ENCODE data around the gene TDRKH.

The TDRKH gene

GRCh38 chr1:151809985-151810556 is 19.8 kb upstream of the TDRKH start:
- DNase-seq (ENCODE audit: low read depth), result no peak
- no peak for TF ChIP-seq CTCF (IDR thresholded peaks at IDR 0.05; ENCODE audit: control insufficient read depth, insufficient read depth, low read depth, low read length, missing control alignments)
- H3K4me3 ChIP-seq (ENCODE audit: control insufficient read depth, low read depth, low read length), result no peak overlapping the region

DNA sequence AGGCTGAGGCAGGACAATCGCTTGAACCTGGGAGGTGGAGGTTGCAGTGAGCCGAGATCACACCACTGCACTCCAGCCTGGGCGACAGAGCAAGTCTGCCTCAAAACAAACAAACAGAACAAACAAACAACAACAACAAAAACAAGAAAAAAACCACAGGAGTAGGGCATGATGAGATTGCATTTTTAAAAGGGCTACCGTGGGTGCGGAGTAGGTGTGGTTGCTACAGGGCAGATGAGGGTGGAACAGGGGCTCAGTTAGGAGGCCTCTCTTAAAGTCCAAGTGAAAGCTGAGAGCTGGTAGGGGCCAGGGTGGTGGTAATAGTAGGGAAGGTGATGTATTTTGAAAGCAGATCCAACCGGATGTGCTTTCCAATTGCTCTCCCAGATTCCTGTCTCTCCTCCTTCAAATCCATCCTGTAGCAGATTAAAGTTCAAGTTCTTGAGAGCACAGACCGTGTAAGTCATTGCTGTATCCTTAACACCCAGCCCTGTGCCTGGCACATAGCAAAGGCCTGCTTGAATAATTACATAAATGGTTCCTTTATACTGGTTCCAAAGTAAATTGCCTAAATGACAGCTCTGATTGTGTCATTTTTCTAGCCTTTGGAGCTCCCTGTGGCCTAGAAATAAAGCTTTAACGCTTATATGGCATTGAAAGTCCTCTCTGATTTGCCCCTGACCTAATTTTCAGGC is 19.1 kb upstream of the TDRKH start:
- no peak for DNase-seq (ENCODE audit: low read depth)
- TF ChIP-seq CTCF (IDR thresholded peaks at IDR 0.05; ENCODE audit: control insufficient read depth, insufficient read depth, low read depth, low read length, missing control alignments), result no peak
- no peak overlapping the region for H3K4me3 ChIP-seq (ENCODE audit: control insufficient read depth, low read depth, low read length)

DNA sequence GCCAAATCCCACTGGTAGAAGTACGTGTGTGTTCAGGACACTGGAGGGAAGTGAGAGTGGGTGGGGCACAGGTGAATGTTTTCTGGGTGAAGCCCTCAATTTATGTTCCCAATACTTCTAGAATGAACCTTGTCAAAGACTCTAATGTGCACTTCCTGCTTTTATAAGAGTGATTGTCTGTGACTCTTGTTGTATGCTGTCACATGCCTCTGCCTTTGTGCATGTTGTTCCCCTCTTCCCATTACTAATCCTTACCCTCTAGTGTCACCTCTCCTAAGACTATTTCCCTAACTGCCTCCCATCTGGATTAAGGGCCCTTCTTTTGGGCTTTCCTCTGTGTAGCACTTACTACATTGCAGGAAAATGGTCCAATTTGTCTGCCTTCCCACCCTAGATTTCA is 17.5 kb upstream of the TDRKH start:
- H3K4me3 ChIP-seq (ENCODE audit: control insufficient read depth, low read depth, low read length), result no peak overlapping the region
- no peak for DNase-seq (ENCODE audit: low read depth)
- TF ChIP-seq CTCF (IDR thresholded peaks at IDR 0.05; ENCODE audit: control insufficient read depth, insufficient read depth, low read depth, low read length, missing control alignments), result no peak

DNA sequence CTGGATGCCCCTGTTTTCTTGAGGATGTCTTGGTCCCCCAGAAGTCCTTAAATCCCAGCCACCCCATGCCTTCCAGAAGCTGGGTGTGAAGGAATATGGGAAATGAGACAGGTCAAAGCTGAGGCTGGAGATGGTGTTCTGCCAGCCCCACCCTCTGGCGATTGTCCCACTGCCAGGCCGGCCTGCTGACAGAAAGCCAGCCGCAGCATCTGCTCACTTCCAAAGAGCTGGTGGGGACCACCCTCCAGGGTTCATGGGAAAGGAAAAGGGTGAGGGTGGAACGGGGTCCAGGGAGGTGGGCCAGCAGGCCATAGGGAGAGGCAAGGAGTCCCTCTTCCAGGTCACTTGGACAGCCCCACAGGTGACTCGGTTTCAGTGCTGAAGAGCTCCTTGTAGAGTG is 16.8 kb upstream of the TDRKH start:
- H3K4me3 ChIP-seq (ENCODE audit: control insufficient read depth, low read depth, low read length), result no peak overlapping the region
- DNase-seq (ENCODE audit: low read depth), result no peak
- TF ChIP-seq CTCF (IDR thresholded peaks at IDR 0.05; ENCODE audit: control insufficient read depth, insufficient read depth, low read depth, low read length, missing control alignments), result no peak

GRCh38 chr1:151806170-151806569 is 15.9 kb upstream of the TDRKH start:
- DNase-seq (ENCODE audit: low read depth), result no peak
- no peak for TF ChIP-seq CTCF (IDR thresholded peaks at IDR 0.05; ENCODE audit: control insufficient read depth, insufficient read depth, low read depth, low read length, missing control alignments)

GRCh38 chr1:151805066-151805820 is 14.9 kb upstream of the TDRKH start, which contains the start of gene LINGO4:
TSS of gene LINGO4 (minus strand) at chr1:151805419. CDS start at chr1:151802704, 2,715 bp downstream.
- no peak within 1 kb of the TSS for H3K4me3 ChIP-seq (ENCODE audit: control insufficient read depth, low read depth, low read length)
- no peak for TF ChIP-seq CTCF (IDR thresholded peaks at IDR 0.05; ENCODE audit: control insufficient read depth, insufficient read depth, low read depth, low read length, missing control alignments)
- DNase-seq (ENCODE audit: low read depth), result no peak

More at GRCh38 chr1:151806170-151806569, 15.9 kb upstream of the TDRKH start:
- no peak overlapping the region for H3K4me3 ChIP-seq (ENCODE audit: control insufficient read depth, low read depth, low read length)
